Neural progenitor cell (in vitro differentiated cells): ENCODE measurements around the gene SPON1. TPM values are rescaled to one million over a fixed set of nuclear protein-coding genes. Genes with fewer than 3 reads are reported as not detected.
"Not testable (repeated sequence)": the region's sequence is repeated elsewhere in the genome, so short reads cannot be mapped to it uniquely, and the experiment has no call there.

Source experiments
- DNase-seq: peaks from one replicate; pipeline ENCODE4 v3.0.0-alpha.2; 2016; ENCODE audit warnings: low spot score
- H2AFZ ChIP-seq: fragments of 200-600 bp; sonication (generic); replicated peaks from 2 replicates; pipeline ENCODE4 v1.6.1; 2016; ENCODE audit warnings: antibody characterized with exemption
- H3F3A ChIP-seq: fragments of 200-600 bp; sonication (generic); 2 replicates; pipeline ENCODE4 v1.6.1; 2016; ENCODE audit warnings: antibody characterized with exemption, low read depth
- H3K27ac ChIP-seq: fragments of 200-600 bp; sonication (generic); 2 replicates; pipeline ENCODE4 v1.5.1; 2016; ENCODE audit warnings: mild to moderate bottlenecking
- H3K27me3 ChIP-seq: fragments of 200-600 bp; sonication (generic); 2 replicates; pipeline ENCODE4 v1.6.1; 2016; ENCODE audit warnings: mild to moderate bottlenecking, moderate library complexity
- H3K36me3 ChIP-seq: fragments of 200-600 bp; sonication (generic); 2 replicates; pipeline ENCODE4 v1.5.1; 2016
- H3K4me1 ChIP-seq: fragments of 200-600 bp; sonication (generic); 2 replicates; pipeline ENCODE4 v1.6.1; 2016; ENCODE audit warnings: mixed run types
- H3K4me2 ChIP-seq: fragments of 200-600 bp; sonication (generic); 2 replicates; pipeline ENCODE4 v1.6.1; 2016
- H3K4me3 ChIP-seq: fragments of 200-600 bp; sonication (generic); 2 replicates; pipeline ENCODE4 v1.5.1; 2016
- H3K79me2 ChIP-seq: fragments of 200-600 bp; sonication (generic); 2 replicates; pipeline ENCODE4 v1.6.1; 2016; ENCODE audit warnings: low read depth
- H3K9ac ChIP-seq: fragments of 200-600 bp; sonication (generic); 2 replicates; pipeline ENCODE4 v1.6.1; 2016
- H3K9me3 ChIP-seq: fragments of 200-600 bp; sonication (generic); 2 replicates; pipeline ENCODE4 v1.5.1; 2016; ENCODE audit warnings: low read depth
- H4K20me1 ChIP-seq: fragments of 200-600 bp; sonication (generic); 2 replicates; pipeline ENCODE4 v1.6.1; 2016; ENCODE audit warnings: low read depth
- H3K27ac Mint-ChIP-seq: 3 replicates; pipeline ENCODE4 v1.8.0; 2021; ENCODE audit warnings: mixed read lengths
- H3K27me3 Mint-ChIP-seq: 2 replicates; pipeline ENCODE4 v1.8.0; 2022; ENCODE audit warnings: low read depth, mild to moderate bottlenecking, inconsistent platforms, moderate library complexity, mixed read lengths; ENCODE audit not compliant: insufficient read depth
- H3K36me3 Mint-ChIP-seq: 3 replicates; pipeline ENCODE4 v1.8.0; 2021; ENCODE audit warnings: mixed read lengths
- H3K4me1 Mint-ChIP-seq: 3 replicates; pipeline ENCODE4 v1.8.0; 2021; ENCODE audit warnings: mixed read lengths
- H3K4me3 Mint-ChIP-seq: 3 replicates; pipeline ENCODE4 v1.8.0; 2021; ENCODE audit warnings: mild to moderate bottlenecking, moderate library complexity, mixed read lengths
- H3K9me3 Mint-ChIP-seq: 3 replicates; pipeline ENCODE4 v1.8.0; 2020; ENCODE audit warnings: mixed read lengths
- EZH2 ChIP-seq: fragments of 200-600 bp; sonication (generic); IDR thresholded peaks from 2 replicates; pipeline ENCODE4 v1.6.1; 2017; ENCODE audit warnings: antibody characterized with exemption, mild to moderate bottlenecking, moderate library complexity
- EZH2phosphoT487 ChIP-seq: fragments of 200-600 bp; sonication (generic); IDR thresholded peaks from 2 replicates; pipeline ENCODE4 v1.6.1; 2017; ENCODE audit warnings: antibody characterized with exemption
- total RNA-seq: library from RNA; depleted of rRNA; stranded (reverse); fragments of >200 nt; gene quantifications from 2 replicates; pipeline ENCODE4 v1.2.3, GENCODE V29; 2015; ENCODE audit warnings: low replicate concordance
- TF ChIP-seq, protein P1 (sequence below): fragments of 200-600 bp; sonication (generic); IDR thresholded peaks from 2 replicates; pipeline ENCODE4 v1.5.1; 2017; ENCODE audit warnings: antibody characterized with exemption, mild to moderate bottlenecking

SPON1 gene
- total RNA-seq, 1 donor from 2014 or later: 35.4 TPM

DNA sequence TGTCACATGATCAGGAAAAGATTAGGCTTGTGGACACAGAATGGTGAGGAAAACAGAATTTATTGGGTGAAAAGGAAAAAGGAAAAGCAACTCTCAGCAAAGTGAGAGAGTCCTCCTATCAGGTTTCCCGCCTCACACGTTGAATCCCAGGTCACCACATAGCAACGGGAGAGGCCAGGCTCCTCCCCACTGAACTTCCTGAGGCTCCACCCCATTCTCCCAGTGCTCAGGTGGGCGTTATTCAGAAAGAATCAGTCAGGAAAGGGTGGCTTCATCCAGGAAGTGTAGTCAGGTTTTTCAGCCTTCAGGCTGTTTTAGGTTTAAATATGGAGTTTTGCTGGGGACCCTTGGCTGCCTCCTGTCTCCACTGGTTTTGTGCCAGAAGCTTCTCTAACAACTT is 66.9 kb downstream of the SPON1 start:
- Histone ChIP-seq H3K4me1 (no peaks in the 10 kb centered on the region), H3F3A (no peaks in the 10 kb centered on the region), H3K79me2 (no peaks in the 10 kb centered on the region), H3K9me3 (no peaks in the 10 kb centered on the region), H3K9ac (no peak overlapping the region), H2AFZ (no peak overlapping the region), H3K27ac (no peak overlapping the region), H4K20me1 (no peaks in the 10 kb centered on the region), H3K4me2 (no peak overlapping the region), H3K4me3 (no peak overlapping the region), H3K36me3 (no peaks in the 10 kb centered on the region), H3K27me3 (no peaks in the 10 kb centered on the region)
- Mint-ChIP-seq H3K4me3 (no peak overlapping the region), H3K36me3 (no peaks in the 10 kb centered on the region), H3K4me1 (no peaks in the 10 kb centered on the region), H3K27me3 (no peaks in the 10 kb centered on the region), H3K9me3 (no peaks in the 10 kb centered on the region), H3K27ac (peak overlapping the region; percentile 7)
- TF ChIP-seq, protein P1, sequence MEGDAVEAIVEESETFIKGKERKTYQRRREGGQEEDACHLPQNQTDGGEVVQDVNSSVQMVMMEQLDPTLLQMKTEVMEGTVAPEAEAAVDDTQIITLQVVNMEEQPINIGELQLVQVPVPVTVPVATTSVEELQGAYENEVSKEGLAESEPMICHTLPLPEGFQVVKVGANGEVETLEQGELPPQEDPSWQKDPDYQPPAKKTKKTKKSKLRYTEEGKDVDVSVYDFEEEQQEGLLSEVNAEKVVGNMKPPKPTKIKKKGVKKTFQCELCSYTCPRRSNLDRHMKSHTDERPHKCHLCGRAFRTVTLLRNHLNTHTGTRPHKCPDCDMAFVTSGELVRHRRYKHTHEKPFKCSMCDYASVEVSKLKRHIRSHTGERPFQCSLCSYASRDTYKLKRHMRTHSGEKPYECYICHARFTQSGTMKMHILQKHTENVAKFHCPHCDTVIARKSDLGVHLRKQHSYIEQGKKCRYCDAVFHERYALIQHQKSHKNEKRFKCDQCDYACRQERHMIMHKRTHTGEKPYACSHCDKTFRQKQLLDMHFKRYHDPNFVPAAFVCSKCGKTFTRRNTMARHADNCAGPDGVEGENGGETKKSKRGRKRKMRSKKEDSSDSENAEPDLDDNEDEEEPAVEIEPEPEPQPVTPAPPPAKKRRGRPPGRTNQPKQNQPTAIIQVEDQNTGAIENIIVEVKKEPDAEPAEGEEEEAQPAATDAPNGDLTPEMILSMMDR: no peak
- TF ChIP-seq EZH2 (no peak), EZH2phosphoT487 (no peak)
- no peak for DNase-seq

DNA sequence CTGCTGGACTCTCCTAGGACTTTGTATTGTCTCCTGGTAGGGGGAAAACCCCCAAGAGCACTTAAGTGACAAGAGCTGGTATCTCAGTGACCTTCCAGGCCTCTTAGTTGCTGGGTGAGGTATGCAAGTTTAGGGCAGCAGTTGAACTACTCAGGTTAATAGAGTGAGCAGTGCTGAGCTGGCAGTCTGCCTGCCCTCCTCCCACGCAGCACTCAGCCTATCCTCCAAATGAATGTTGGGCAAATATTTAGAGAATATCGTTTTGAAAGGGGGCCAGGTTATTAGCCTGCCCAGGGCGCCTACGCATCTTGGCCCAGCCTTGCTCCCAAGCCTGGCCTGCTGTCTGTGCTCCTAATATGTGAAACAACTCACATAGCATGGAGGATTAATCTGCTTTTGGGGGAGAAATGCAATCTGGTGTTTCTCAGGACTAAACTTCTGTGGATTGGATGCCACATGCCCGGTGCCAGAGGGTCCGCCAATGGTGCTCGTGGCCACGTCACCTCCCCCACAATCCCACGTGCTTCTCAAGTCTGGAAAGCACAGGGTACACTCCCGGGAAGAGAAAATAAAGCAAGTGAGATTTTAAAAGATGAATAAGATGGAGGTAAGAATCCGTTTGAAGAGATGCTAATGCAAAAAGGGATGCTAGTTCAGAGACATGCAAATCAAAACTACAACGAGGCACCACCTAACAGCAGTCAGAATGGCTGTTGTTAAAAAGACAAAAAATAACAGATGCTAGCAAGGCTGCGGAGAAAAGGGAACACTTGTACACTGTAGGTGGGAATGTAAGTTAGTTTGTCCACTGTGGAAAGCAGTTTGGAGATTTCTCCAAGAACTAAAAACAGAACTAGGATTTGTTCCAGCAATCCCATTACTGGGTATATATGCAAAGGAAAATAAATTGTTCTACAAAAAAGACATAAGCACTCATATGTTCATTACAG is 67.7 kb downstream of the SPON1 start:
- H3K9me3 Mint-ChIP-seq: no peaks in the 10 kb centered on the region
- H3K27me3 Mint-ChIP-seq: no peaks in the 10 kb centered on the region
- Histone ChIP-seq H3K4me2 (no peak overlapping the region), H3K4me3 (no peak overlapping the region), H3K9me3 (no peaks in the 10 kb centered on the region), H2AFZ (no peak overlapping the region), H3K27me3 (no peaks in the 10 kb centered on the region), H3K36me3 (no peaks in the 10 kb centered on the region), H3K4me1 (no peaks in the 10 kb centered on the region), H3K27ac (no peak overlapping the region), H3K79me2 (no peaks in the 10 kb centered on the region), H4K20me1 (no peaks in the 10 kb centered on the region), H3K9ac (no peak overlapping the region), H3F3A (no peaks in the 10 kb centered on the region)
- no peak overlapping the region for H3K27ac Mint-ChIP-seq
- no peaks in the 10 kb centered on the region for H3K36me3 Mint-ChIP-seq
- DNase-seq: no peak
- H3K4me1 Mint-ChIP-seq: no peaks in the 10 kb centered on the region
- TF ChIP-seq EZH2phosphoT487 (no peak), EZH2 (no peak)
- no peak overlapping the region for H3K4me3 Mint-ChIP-seq

DNA sequence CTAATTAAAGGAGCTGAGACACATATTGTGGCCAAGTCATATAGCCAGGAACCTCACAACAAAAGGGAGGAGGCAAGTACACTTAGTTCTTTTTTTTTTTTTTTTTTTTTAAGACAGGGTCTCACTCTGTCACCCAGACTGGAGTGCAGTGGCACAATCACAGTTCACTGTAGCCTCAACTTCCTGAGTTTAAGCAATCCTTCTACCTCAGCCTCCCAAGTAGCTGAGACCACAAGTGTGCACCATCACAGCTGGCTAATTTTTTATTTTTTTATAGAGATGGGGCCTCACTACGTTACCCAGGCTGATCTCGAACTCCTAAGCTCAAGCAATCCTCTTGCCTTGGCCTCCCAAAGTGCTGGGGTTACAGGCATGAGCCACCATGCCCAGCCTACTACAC is 73.0 kb downstream of the SPON1 start:
- not testable (repeated sequence) for H3K9ac ChIP-seq, H3K9me3 Mint-ChIP-seq, H3K27ac Mint-ChIP-seq, H3K36me3 ChIP-seq, DNase-seq, H3K27me3 ChIP-seq, H3K27ac ChIP-seq, H2AFZ ChIP-seq, H3K4me1 ChIP-seq, H3K4me3 Mint-ChIP-seq, H3K79me2 ChIP-seq, H3F3A ChIP-seq, H3K36me3 Mint-ChIP-seq, H3K27me3 Mint-ChIP-seq, H3K9me3 ChIP-seq, H4K20me1 ChIP-seq, H3K4me3 ChIP-seq, H3K4me2 ChIP-seq, H3K4me1 Mint-ChIP-seq

DNA sequence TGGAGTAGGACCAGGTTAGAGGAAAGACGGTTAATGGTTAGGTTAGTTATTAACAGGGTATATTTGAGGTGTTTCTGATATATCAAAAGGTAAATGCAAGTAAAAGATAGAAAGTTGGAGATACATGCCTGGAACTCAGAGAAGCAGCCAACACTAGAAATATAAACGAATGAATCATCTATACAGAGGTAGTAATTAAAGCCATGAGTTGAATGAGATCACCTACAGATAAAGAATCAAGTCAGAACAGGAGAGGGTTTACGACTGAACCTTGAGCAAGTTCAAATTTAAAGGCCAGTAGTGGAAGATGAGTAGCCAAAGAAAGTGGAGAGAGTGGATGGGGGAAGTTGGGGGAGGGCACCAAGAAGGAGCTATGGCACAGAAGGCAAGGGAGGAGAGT is 73.9 kb downstream of the SPON1 start:
- H3K79me2 ChIP-seq: no peaks in the 10 kb centered on the region
- no peaks in the 10 kb centered on the region for H3K36me3 Mint-ChIP-seq
- H3K27me3 Mint-ChIP-seq: no peaks in the 10 kb centered on the region
- H3K9me3 ChIP-seq: no peaks in the 10 kb centered on the region
- H4K20me1 ChIP-seq: no peaks in the 10 kb centered on the region
- no peak overlapping the region for H3K4me3 Mint-ChIP-seq
- H3K4me1 Mint-ChIP-seq: no peaks in the 10 kb centered on the region
- no peak overlapping the region for H3K4me3 ChIP-seq
- no peak for DNase-seq
- H3K27me3 ChIP-seq: no peaks in the 10 kb centered on the region
- no peaks in the 10 kb centered on the region for H3K9me3 Mint-ChIP-seq
- no peaks in the 10 kb centered on the region for H3K36me3 ChIP-seq
- no peaks in the 10 kb centered on the region for H3F3A ChIP-seq
- no peak overlapping the region for H2AFZ ChIP-seq
- TF ChIP-seq EZH2phosphoT487: no peak
- no peak for TF ChIP-seq EZH2
- TF ChIP-seq, protein P1: no peak
- H3K27ac Mint-ChIP-seq: no peak overlapping the region
- peaks cover 5% of the 10 kb centered on the region for H3K4me1 ChIP-seq
- no peak overlapping the region for H3K9ac ChIP-seq
- no peak overlapping the region for H3K4me2 ChIP-seq
- H3K27ac ChIP-seq: no peak overlapping the region
